GM23338 (cell line): ENCODE measurements around the gene PEAK3. TPM values are rescaled to one million over a fixed set of nuclear protein-coding genes. Genes with fewer than 3 reads are reported as not detected.

Experiments
- ATAC-seq: fragments of 200-7000 bp; cut with Tn5 transposase; 3 replicates; pipeline ENCODE4 v1.9.1; 2020
- DNase-seq: peaks from one replicate; pipeline ENCODE4 v3.0.0-alpha.2; 2015; ENCODE audit warnings: low spot score
- H2AFZ ChIP-seq: fragments of 200-600 bp; sonication (generic); 2 replicates; pipeline ENCODE4 v1.8.0; 2016; ENCODE audit warnings: antibody characterized with exemption, mild to moderate bottlenecking, moderate library complexity
- H3F3A ChIP-seq: fragments of 200-600 bp; sonication (generic); replicated peaks from 2 replicates; pipeline ENCODE4 v1.8.0; 2017; ENCODE audit warnings: antibody characterized with exemption, mixed run types, low read depth
- H3K27ac ChIP-seq: fragments of 200-600 bp; sonication (generic); 2 replicates; pipeline ENCODE4 v1.6.1; 2016; ENCODE audit warnings: low read depth
- H3K27me3 ChIP-seq: fragments of 200-600 bp; sonication (generic); 2 replicates; pipeline ENCODE4 v1.8.0; 2016; ENCODE audit warnings: mild to moderate bottlenecking, mixed run types, moderate library complexity; ENCODE audit not compliant: insufficient read depth
- H3K36me3 ChIP-seq: fragments of 200-600 bp; sonication (generic); 2 replicates; pipeline ENCODE4 v1.8.0; 2016; ENCODE audit warnings: mild to moderate bottlenecking; ENCODE audit not compliant: insufficient read depth
- H3K4me1 ChIP-seq: fragments of 200-600 bp; sonication (generic); 2 replicates; pipeline ENCODE4 v1.8.0; 2016; ENCODE audit warnings: mild to moderate bottlenecking, moderate library complexity; ENCODE audit not compliant: insufficient read depth
- H3K4me2 ChIP-seq: fragments of 200-600 bp; sonication (generic); 2 replicates; pipeline ENCODE4 v1.7.1; 2017; ENCODE audit warnings: mixed run types
- H3K4me3 ChIP-seq: fragments of 200-600 bp; sonication (generic); 2 replicates; pipeline ENCODE4 v1.6.1; 2016; ENCODE audit warnings: mixed run types
- H3K79me2 ChIP-seq: fragments of 200-600 bp; sonication (generic); replicated peaks from 2 replicates; pipeline ENCODE4 v1.8.0; 2017; ENCODE audit warnings: mild to moderate bottlenecking; ENCODE audit not compliant: insufficient read depth
- H3K9me2 ChIP-seq: fragments of 200-600 bp; sonication (generic); 2 replicates; pipeline ENCODE4 v1.8.0; 2017; ENCODE audit not compliant: insufficient read depth
- H4K20me1 ChIP-seq: fragments of 200-600 bp; sonication (generic); replicated peaks from 2 replicates; pipeline ENCODE4 v1.8.0; 2017; ENCODE audit warnings: mild to moderate bottlenecking; ENCODE audit not compliant: insufficient read depth
- H3K27ac Mint-ChIP-seq: 2 replicates; pipeline ENCODE4 v1.8.0; 2020; ENCODE audit warnings: inconsistent platforms, mild to moderate bottlenecking, moderate library complexity, mixed read lengths
- H3K27me3 Mint-ChIP-seq: 3 replicates; pipeline ENCODE4 v1.8.0; 2022; ENCODE audit warnings: low read depth, mild to moderate bottlenecking, moderate library complexity, mixed read lengths, inconsistent platforms; ENCODE audit not compliant: insufficient read depth, poor library complexity
- H3K36me3 Mint-ChIP-seq: 3 replicates; pipeline ENCODE4 v1.8.0; 2021; ENCODE audit warnings: low read depth, mild to moderate bottlenecking, inconsistent platforms, moderate library complexity, mixed read lengths
- H3K4me1 Mint-ChIP-seq: 3 replicates; pipeline ENCODE4 v1.8.0; 2020; ENCODE audit warnings: mild to moderate bottlenecking, inconsistent platforms, mixed read lengths
- H3K4me3 Mint-ChIP-seq: 3 replicates; pipeline ENCODE4 v1.8.0; 2021; ENCODE audit warnings: moderate library complexity, mild to moderate bottlenecking, inconsistent platforms, mixed read lengths
- H3K9me3 Mint-ChIP-seq: 3 replicates; pipeline ENCODE4 v1.8.0; 2020; ENCODE audit warnings: moderate library complexity, mild to moderate bottlenecking, inconsistent platforms, mixed read lengths
- CREB1 ChIP-seq: fragments of 250-450 bp; sonication (Bioruptor Pico); IDR thresholded peaks from 2 replicates; pipeline ENCODE4 v1.5.0; 2020; ENCODE audit warnings: low read depth, mild to moderate bottlenecking, moderate library complexity
- EZH2 ChIP-seq: fragments of 200-600 bp; sonication (generic); IDR thresholded peaks from one replicate; pipeline ENCODE4 v1.8.0; 2017; ENCODE audit warnings: antibody characterized with exemption, mild to moderate bottlenecking, low read depth; ENCODE audit not compliant: unreplicated experiment
- EZH2phosphoT487 ChIP-seq: fragments of 200-600 bp; sonication (generic); IDR thresholded peaks from one replicate; pipeline ENCODE4 v1.8.1; 2018; ENCODE audit warnings: antibody characterized with exemption; ENCODE audit not compliant: unreplicated experiment
- JUNB ChIP-seq: IDR thresholded peaks from one replicate; pipeline ENCODE4 v1.6.1; 2016; ENCODE audit warnings: antibody characterized with exemption; ENCODE audit not compliant: unreplicated experiment
- NANOG ChIP-seq: IDR thresholded peaks from 2 replicates; pipeline ENCODE4 v1.6.1; 2016; ENCODE audit warnings: antibody characterized with exemption, borderline replicate concordance
- POLR2AphosphoS5 ChIP-seq: IDR thresholded peaks from 2 replicates; pipeline ENCODE4 v1.6.1; 2016; ENCODE audit warnings: antibody characterized with exemption, low read depth
- STAT1 ChIP-seq: IDR thresholded peaks from one replicate; pipeline ENCODE4 v1.6.1; 2016; ENCODE audit warnings: antibody characterized with exemption; ENCODE audit not compliant: unreplicated experiment
- ZNF114 ChIP-seq: fragments of 250-450 bp; sonication (Bioruptor Pico); IDR thresholded peaks from 2 replicates; pipeline ENCODE4 v1.5.0; 2020; ENCODE audit warnings: mild to moderate bottlenecking, moderate library complexity
- ZNF331 ChIP-seq: fragments of 250-450 bp; sonication (Bioruptor Pico); IDR thresholded peaks from 2 replicates; pipeline ENCODE4 v1.5.0; 2020; ENCODE audit warnings: low read depth, mild to moderate bottlenecking, moderate library complexity
- polyA plus RNA-seq: library from polyadenylated mRNA; unstranded; fragments of >200 nt; fragmentation: Nextera tagmentation; extraction: Ambion mirVana; gene quantifications from 2 replicates; pipeline ENCODE4 v1.2.1, GENCODE V29; 2016
- total RNA-seq: library from RNA; depleted of rRNA; stranded (reverse); fragments of >200 nt; shearing (Covaris generic); gene quantifications from 2 replicates; pipeline ENCODE4 v1.2.3, GENCODE V29; 2014
- TF ChIP-seq, protein P1 (sequence below): fragments of 250-450 bp; sonication (Bioruptor Pico); IDR thresholded peaks from 2 replicates; pipeline ENCODE4 v1.5.0; 2020; ENCODE audit warnings: mild to moderate bottlenecking, moderate library complexity
- TF ChIP-seq, protein P2 (sequence below), 2 experiments: fragments of 200-600 bp in 1 of 2; sonication (generic) in 1 of 2; conservative IDR thresholded peaks; 2 replicates each; pipeline versions ENCODE4 v1.5.1 to v1.6.1; 2016 to 2017; ENCODE audit warnings: antibody characterized with exemption in 2 of 2, low read depth in 2 of 2, mild to moderate bottlenecking in 2 of 2, moderate library complexity in 1 of 2
- TF ChIP-seq, protein P3 (sequence below): IDR thresholded peaks from 2 replicates; pipeline ENCODE4 v1.6.1; 2016; ENCODE audit warnings: antibody characterized with exemption

PEAK3 gene
- total and polyA plus RNA-seq, 2 experiments from 2014 or later, result not detected

DNA sequence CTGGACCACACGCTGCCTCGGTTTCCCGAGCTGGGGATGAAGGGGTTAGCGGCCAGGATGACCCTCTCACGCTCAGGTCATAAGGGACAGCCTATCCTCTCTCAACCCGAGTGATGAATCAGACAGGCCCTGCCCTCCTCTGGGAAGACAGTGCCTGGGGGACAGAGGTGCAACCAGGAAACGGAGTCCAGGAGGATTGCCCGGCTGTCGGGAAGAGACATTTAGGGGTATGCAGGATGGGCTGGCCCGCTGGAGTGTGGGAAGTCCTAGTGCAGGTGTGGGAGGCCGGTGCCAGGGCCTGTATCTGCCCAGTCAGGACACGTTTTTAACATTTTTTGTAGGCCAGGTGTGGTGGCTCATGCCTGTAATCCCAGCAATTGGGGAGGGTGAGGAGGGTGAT lies 38.1 kb upstream of the PEAK3 start (continued):
- TF ChIP-seq, protein P1, sequence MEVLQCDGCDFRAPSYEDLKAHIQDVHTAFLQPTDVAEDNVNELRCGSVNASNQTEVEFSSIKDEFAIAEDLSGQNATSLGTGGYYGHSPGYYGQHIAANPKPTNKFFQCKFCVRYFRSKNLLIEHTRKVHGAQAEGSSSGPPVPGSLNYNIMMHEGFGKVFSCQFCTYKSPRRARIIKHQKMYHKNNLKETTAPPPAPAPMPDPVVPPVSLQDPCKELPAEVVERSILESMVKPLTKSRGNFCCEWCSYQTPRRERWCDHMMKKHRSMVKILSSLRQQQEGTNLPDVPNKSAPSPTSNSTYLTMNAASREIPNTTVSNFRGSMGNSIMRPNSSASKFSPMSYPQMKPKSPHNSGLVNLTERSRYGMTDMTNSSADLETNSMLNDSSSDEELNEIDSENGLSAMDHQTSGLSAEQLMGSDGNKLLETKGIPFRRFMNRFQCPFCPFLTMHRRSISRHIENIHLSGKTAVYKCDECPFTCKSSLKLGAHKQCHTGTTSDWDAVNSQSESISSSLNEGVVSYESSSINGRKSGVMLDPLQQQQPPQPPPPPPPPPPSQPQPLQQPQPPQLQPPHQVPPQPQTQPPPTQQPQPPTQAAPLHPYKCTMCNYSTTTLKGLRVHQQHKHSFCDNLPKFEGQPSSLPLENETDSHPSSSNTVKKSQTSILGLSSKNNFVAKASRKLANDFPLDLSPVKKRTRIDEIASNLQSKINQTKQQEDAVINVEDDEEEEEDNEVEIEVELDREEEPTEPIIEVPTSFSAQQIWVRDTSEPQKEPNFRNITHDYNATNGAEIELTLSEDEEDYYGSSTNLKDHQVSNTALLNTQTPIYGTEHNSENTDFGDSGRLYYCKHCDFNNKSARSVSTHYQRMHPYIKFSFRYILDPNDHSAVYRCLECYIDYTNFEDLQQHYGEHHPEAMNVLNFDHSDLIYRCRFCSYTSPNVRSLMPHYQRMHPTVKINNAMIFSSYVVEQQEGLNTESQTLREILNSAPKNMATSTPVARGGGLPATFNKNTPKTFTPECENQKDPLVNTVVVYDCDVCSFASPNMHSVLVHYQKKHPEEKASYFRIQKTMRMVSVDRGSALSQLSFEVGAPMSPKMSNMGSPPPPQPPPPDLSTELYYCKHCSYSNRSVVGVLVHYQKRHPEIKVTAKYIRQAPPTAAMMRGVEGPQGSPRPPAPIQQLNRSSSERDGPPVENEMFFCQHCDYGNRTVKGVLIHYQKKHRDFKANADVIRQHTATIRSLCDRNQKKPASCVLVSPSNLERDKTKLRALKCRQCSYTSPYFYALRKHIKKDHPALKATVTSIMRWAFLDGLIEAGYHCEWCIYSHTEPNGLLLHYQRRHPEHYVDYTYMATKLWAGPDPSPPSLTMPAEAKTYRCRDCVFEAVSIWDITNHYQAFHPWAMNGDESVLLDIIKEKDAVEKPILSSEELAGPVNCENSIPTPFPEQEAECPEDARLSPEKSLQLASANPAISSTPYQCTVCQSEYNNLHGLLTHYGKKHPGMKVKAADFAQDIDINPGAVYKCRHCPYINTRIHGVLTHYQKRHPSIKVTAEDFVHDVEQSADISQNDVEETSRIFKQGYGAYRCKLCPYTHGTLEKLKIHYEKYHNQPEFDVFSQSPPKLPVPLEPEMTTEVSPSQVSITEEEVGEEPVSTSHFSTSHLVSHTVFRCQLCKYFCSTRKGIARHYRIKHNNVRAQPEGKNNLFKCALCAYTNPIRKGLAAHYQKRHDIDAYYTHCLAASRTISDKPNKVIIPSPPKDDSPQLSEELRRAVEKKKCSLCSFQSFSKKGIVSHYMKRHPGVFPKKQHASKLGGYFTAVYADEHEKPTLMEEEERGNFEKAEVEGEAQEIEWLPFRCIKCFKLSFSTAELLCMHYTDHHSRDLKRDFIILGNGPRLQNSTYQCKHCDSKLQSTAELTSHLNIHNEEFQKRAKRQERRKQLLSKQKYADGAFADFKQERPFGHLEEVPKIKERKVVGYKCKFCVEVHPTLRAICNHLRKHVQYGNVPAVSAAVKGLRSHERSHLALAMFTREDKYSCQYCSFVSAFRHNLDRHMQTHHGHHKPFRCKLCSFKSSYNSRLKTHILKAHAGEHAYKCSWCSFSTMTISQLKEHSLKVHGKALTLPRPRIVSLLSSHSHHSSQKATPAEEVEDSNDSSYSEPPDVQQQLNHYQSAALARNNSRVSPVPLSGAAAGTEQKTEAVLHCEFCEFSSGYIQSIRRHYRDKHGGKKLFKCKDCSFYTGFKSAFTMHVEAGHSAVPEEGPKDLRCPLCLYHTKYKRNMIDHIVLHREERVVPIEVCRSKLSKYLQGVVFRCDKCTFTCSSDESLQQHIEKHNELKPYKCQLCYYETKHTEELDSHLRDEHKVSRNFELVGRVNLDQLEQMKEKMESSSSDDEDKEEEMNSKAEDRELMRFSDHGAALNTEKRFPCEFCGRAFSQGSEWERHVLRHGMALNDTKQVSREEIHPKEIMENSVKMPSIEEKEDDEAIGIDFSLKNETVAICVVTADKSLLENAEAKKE (CRISPR knock-in tag), result no peak
- TF ChIP-seq POLR2AphosphoS5 (no peak), ZNF114 (no peak)
- TF ChIP-seq, protein P2, sequence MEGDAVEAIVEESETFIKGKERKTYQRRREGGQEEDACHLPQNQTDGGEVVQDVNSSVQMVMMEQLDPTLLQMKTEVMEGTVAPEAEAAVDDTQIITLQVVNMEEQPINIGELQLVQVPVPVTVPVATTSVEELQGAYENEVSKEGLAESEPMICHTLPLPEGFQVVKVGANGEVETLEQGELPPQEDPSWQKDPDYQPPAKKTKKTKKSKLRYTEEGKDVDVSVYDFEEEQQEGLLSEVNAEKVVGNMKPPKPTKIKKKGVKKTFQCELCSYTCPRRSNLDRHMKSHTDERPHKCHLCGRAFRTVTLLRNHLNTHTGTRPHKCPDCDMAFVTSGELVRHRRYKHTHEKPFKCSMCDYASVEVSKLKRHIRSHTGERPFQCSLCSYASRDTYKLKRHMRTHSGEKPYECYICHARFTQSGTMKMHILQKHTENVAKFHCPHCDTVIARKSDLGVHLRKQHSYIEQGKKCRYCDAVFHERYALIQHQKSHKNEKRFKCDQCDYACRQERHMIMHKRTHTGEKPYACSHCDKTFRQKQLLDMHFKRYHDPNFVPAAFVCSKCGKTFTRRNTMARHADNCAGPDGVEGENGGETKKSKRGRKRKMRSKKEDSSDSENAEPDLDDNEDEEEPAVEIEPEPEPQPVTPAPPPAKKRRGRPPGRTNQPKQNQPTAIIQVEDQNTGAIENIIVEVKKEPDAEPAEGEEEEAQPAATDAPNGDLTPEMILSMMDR (conservative IDR thresholded peaks at IDR 0.05; ENCODE audit: low read depth in 2 of 2), result no peak

DNA sequence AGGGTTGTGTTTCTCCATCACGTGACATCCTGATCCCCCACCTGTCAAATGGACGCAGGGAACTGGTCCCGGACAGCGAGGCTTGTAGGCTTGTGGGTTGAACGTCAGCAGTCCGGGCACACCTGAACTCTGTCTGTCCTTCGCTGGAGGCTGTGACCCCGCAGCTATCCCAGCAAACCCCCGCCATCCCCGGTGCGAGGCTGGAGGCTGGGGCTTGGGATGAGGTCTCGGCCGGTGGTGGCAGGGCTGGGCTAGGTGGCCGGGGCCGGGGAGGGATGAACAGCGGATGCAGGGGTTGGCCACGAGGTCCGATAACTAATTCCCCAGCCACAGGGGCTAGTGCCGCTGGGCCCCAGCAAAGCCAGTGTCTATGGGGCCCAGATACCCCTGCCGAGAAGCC lies 37.6 kb upstream of the PEAK3 start:
- no peaks in the 10 kb centered on the region for H3K4me1 ChIP-seq
- no peak overlapping the region for H3K4me3 ChIP-seq
- ATAC-seq, result no peak
- H2AFZ ChIP-seq, result no peak overlapping the region
- no peaks in the 10 kb centered on the region for H3F3A ChIP-seq
- no peak overlapping the region for H3K4me3 Mint-ChIP-seq
- DNase-seq, result no peak
- H3K27me3 Mint-ChIP-seq, result peaks cover 7% of the 10 kb centered on the region
- no peaks in the 10 kb centered on the region for H3K36me3 ChIP-seq
- peaks cover 10% of the 10 kb centered on the region for H3K36me3 Mint-ChIP-seq
- H3K4me1 Mint-ChIP-seq, result no peaks in the 10 kb centered on the region; the same call in 2 of the 3 replicates
- no peak overlapping the region for H3K27ac ChIP-seq
- no peak overlapping the region for H3K27ac Mint-ChIP-seq
- no peaks in the 10 kb centered on the region for H3K9me2 ChIP-seq
- H3K79me2 ChIP-seq, result no peaks in the 10 kb centered on the region
- peaks cover 6% of the 10 kb centered on the region; the same call in 1 of the 3 replicates for H3K9me3 Mint-ChIP-seq
- no peak overlapping the region for H3K4me2 ChIP-seq
- H4K20me1 ChIP-seq, result no peaks in the 10 kb centered on the region; the same call in 1 of the 2 replicates
- no peaks in the 10 kb centered on the region for H3K27me3 ChIP-seq
- TF ChIP-seq ZNF331 (CRISPR knock-in tag) (no peak), JUNB (no peak), POLR2AphosphoS5 (no peak), EZH2phosphoT487 (no peak), CREB1 (no peak), EZH2 (no peak), STAT1 (no peak), NANOG (no peak)
- TF ChIP-seq, protein P2 (conservative IDR thresholded peaks at IDR 0.05; ENCODE audit: low read depth in 2 of 2), result no peak
- TF ChIP-seq, protein P3, sequence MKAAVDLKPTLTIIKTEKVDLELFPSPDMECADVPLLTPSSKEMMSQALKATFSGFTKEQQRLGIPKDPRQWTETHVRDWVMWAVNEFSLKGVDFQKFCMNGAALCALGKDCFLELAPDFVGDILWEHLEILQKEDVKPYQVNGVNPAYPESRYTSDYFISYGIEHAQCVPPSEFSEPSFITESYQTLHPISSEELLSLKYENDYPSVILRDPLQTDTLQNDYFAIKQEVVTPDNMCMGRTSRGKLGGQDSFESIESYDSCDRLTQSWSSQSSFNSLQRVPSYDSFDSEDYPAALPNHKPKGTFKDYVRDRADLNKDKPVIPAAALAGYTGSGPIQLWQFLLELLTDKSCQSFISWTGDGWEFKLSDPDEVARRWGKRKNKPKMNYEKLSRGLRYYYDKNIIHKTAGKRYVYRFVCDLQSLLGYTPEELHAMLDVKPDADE, result no peak
